GM23248 (cell line): ENCODE measurements around the gene ACACB.

Source experiments
- EZH2 ChIP-seq: fragments of 200-600 bp; sonication (generic); IDR thresholded peaks from 2 replicates; pipeline ENCODE4 v1.6.1; 2018; ENCODE audit warnings: antibody characterized with exemption, mild to moderate bottlenecking; ENCODE audit not compliant: insufficient read depth, poor library complexity, severe bottlenecking
- EZH2phosphoT487 ChIP-seq: fragments of 200-600 bp; sonication (generic); IDR thresholded peaks from 2 replicates; pipeline ENCODE4 v1.6.1; 2018; ENCODE audit warnings: antibody characterized with exemption, moderate library complexity, mild to moderate bottlenecking, low read depth; ENCODE audit not compliant: insufficient read depth

- no peak for TF ChIP-seq EZH2phosphoT487
- TF ChIP-seq EZH2 = no peak
These were observed 117.6 kb downstream of the ACACB start for GRCh38 chr12:109234012-109234411.
